Heart left ventricle (tissue), 16 donors: ENCODE results near the gene LIG4. TPM values are rescaled to one million over a fixed set of nuclear protein-coding genes. Genes with fewer than 3 reads are reported as not detected.

Experiments
- ATAC-seq, 4 donors: fragments of 200-7000 bp; cut with Tn5 transposase; one replicate each; pipeline ENCODE4 v1.9.1; 2020 to 2022; ENCODE audit warnings: moderate library complexity in 4 of 4, mild to moderate bottlenecking in 3 of 4, moderate number of reproducible peaks in 1 of 4
- DNase-seq, 5 donors: peaks; one replicate each; pipeline ENCODE4 v3.0.0-alpha.2; 2020
- H3K27ac ChIP-seq, 12 donors: fragments of 200-600 bp; sonication (generic) in 4 of 12; one replicate each; pipeline versions ENCODE4 v1.5.0 to v1.8.0; 2016 to 2022; ENCODE audit warnings: mild to moderate bottlenecking in 2 of 12
- H3K27me3 ChIP-seq, 9 donors: fragments of 200-600 bp; sonication (generic) in 2 of 9; one replicate each; pipeline versions ENCODE4 v1.5.1 to v1.8.0; 2016 to 2022; ENCODE audit warnings: mild to moderate bottlenecking in 3 of 9
- H3K36me3 ChIP-seq, 9 donors: fragments of 200-600 bp; sonication (generic) in 2 of 9; one replicate each; pipeline versions ENCODE4 v1.5.0 to v1.8.0; 2018 to 2022; ENCODE audit warnings: mild to moderate bottlenecking in 2 of 9
- H3K4me1 ChIP-seq, 12 donors: fragments of 200-600 bp; sonication (generic) in 4 of 12; one replicate each; pipeline versions ENCODE4 v1.5.0 to v1.8.0; 2016 to 2022; ENCODE audit warnings: mild to moderate bottlenecking in 3 of 12
- H3K4me3 ChIP-seq, 12 donors: fragments of 200-600 bp; sonication (generic) in 4 of 12; one replicate each; pipeline versions ENCODE4 v1.5.0 to v1.8.0; 2017 to 2022; ENCODE audit warnings: mild to moderate bottlenecking in 9 of 12, moderate library complexity in 4 of 12
- H3K9me3 ChIP-seq, 12 donors: fragments of 200-600 bp; sonication (generic) in 4 of 12; one replicate each; pipeline versions ENCODE4 v1.5.0 to v1.8.0; 2016 to 2022; ENCODE audit warnings: mild to moderate bottlenecking in 1 of 12
- CTCF ChIP-seq, 12 donors: fragments of 200-600 bp; sonication (generic) in 4 of 12; IDR thresholded peaks; one replicate each; pipeline versions ENCODE4 v1.5.0 to v1.8.0; 2018 to 2022; ENCODE audit warnings: antibody characterized with exemption in 12 of 12, mild to moderate bottlenecking in 5 of 12
- POLR2A ChIP-seq, 2 donors: fragments of 450-650 bp; IDR thresholded peaks; one replicate each; pipeline ENCODE4 v1.6.1; 2017; ENCODE audit warnings: antibody characterized with exemption in 2 of 2, mild to moderate bottlenecking in 2 of 2, moderate library complexity in 2 of 2
- WGBS, 4 donors: extraction: QIAGEN DNeasy Blood & Tissue Kit in 2 of 4; methylation state at CpG; one replicate each; pipeline versions ENCODE4 v1.1.5 to v1.1.7; 2013 to 2018; 5-methylcytosine and 5-hydroxymethylcytosine counted together
- intact Hi-C, 10 donors: fragments of 100-400 bp; cut with DNase I; formaldehyde crosslinking; loops; one replicate each; pipeline versions ENCODE4 v1.11.1 to v1.14.2; 2022
- polyA plus RNA-seq, 2 donors: library from polyadenylated mRNA; stranded (reverse); fragments of 200-250 nt; gene quantifications; one replicate each; pipeline ENCODE4 v1.2.3, GENCODE V29; 2013
- total RNA-seq, 9 donors: library from RNA; depleted of rRNA in 2 of 9; stranded (reverse); fragments of >200 nt in 2 of 9; fragmentation: NEBNext Ultra II Directional in 3 of 9; extraction: Animal tissue kit (Norgen Biotek cat#: 25700) in 3 of 9; gene quantifications; one replicate each; pipeline versions ENCODE4 v1.1.0 to v1.2.4, GENCODE V29; 2016 to 2023
- donor health status: ischemic (EF 13 %, LVEDD 7.1; RV severe dilation, severe dysfunction).
- donor health status: healthy with polysubstance abuse.
- donor health status: DM: no; HTN: yes; CAD: no.
- donor health status: DM: no; HTN: no; CAD: no.
- donor health status: ischemic (EF 25% LVEDD 6.9; RV normal size, moderate dysfunction).
- donor health status: ischemic (EF 25% LVEDD 5.7; RV mildly dilated, moderate dysfunction).
- donor health status: healthy.
- donor health status: DM: yes; HTN: yes; CAD: no.
- donor health status: ischemic (EF 35%, LVEDD 5.7; RV mildly dilated, moderate dysfunction).
- donor health status: nonischemic (EF 11% LVEDD 7.7; RV severe dilation, severe dysfunction).
- donor health status: DM: yes; HTN: yes; CAD: no.
- donor health status: PGD.
- donor health status: ischemic (EF 29% LVEDD 5.4; RV normal size, mild dysfunction).
- donor health status: nonischemic (EF 23%, LVEDD 6.1; RV moderate dilation, normal function).

LIG4 gene
- total and polyA plus RNA-seq, 11 donors: 6.4 to 13.2 (median 9.2) TPM

DNA sequence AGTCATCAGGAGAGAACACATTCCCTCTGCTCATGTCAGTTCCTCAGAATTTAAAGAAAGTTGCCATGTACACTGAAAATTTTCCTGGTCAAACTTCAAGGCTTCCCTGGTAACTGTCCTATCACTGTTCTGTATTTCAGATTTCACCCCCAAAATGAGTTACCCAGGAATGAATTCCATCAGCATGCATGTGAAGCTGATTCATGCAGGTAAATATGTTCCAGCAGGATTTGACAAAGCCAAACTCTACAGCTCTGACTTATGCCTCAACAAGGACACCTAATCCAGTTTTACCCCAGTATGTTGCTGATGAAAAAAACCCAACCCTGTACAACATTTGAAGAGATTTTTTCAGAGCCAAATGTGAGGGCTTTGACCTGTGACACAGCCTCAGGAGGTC is 21.5 kb downstream of the LIG4 start:
- ATAC-seq (no peak), DNase-seq (no peak)
- H3K4me1 ChIP-seq: no peaks in the 10 kb centered on the region
- intact Hi-C loops: no loop called here
- H3K27me3 ChIP-seq: peaks cover 0 to 7% (median 0%) of the 10 kb centered on the region in 9 donors
- H3K27ac ChIP-seq: no peak overlapping the region
- H3K36me3 ChIP-seq: no peaks in the 10 kb centered on the region
- peaks cover 0 to 9% (median 0%) of the 10 kb centered on the region in 12 donors for H3K9me3 ChIP-seq
- TF ChIP-seq POLR2A (IDR thresholded peaks at IDR 0.05) (no peak), CTCF (IDR thresholded peaks at IDR 0.05) (no peak)
- H3K4me3 ChIP-seq: no peak overlapping the region

GRCh38 chr13:108190897-108191296 is 24.4 kb downstream of the LIG4 start:
- no peak for DNase-seq
- TF ChIP-seq POLR2A (IDR thresholded peaks at IDR 0.05) (no peak), CTCF (IDR thresholded peaks at IDR 0.05) (no peak)
- Histone ChIP-seq H3K36me3 (no peaks in the 10 kb centered on the region), H3K4me3 (no peak overlapping the region), H3K27me3 (peaks cover 0 to 10% (median 0%) of the 10 kb centered on the region in 9 donors), H3K4me1 (no peaks in the 10 kb centered on the region), H3K27ac (no peak overlapping the region), H3K9me3 (peaks cover 0 to 9% (median 0%) of the 10 kb centered on the region in 12 donors)
- no peak for ATAC-seq
- intact Hi-C loops: no loop called here
- 50 to 54% (median 52%) methylated on average over 3 of the region's 3 CpGs for WGBS, 4 donors

GRCh38 chr13:108188260-108188659 is 27.1 kb downstream of the LIG4 start:
- ATAC-seq (no peak), DNase-seq (no peak)
- Histone ChIP-seq H3K4me3 (no peak overlapping the region), H3K27ac (no peak overlapping the region), H3K36me3 (no peaks in the 10 kb centered on the region), H3K9me3 (peaks cover 0 to 9% (median 0%) of the 10 kb centered on the region in 12 donors), H3K4me1 (no peaks in the 10 kb centered on the region), H3K27me3 (peaks cover 0 to 10% (median 0%) of the 10 kb centered on the region in 9 donors)
- WGBS, 4 donors: 64 to 68% (median 64%) methylated on average over 2 of the region's 2 CpGs
- TF ChIP-seq CTCF (IDR thresholded peaks at IDR 0.05) (no peak), POLR2A (IDR thresholded peaks at IDR 0.05) (no peak)
- intact Hi-C loops: no loop called here

GRCh38 chr13:108185223-108185622 is 30.1 kb downstream of the LIG4 start:
- intact Hi-C loops: no loop called here
- Histone ChIP-seq H3K9me3 (no peaks in the 10 kb centered on the region), H3K27ac (no peak overlapping the region), H3K4me1 (no peaks in the 10 kb centered on the region), H3K4me3 (no peak overlapping the region), H3K27me3 (peaks cover 0 to 7% (median 0%) of the 10 kb centered on the region in 9 donors), H3K36me3 (no peaks in the 10 kb centered on the region)
- 75 to 85% (median 80%) methylated on average over 3 of the region's 3 CpGs for WGBS, 4 donors
- no peak for TF ChIP-seq POLR2A (IDR thresholded peaks at IDR 0.05)
- no peak for TF ChIP-seq CTCF (IDR thresholded peaks at IDR 0.05)
- ATAC-seq: no peak
- DNase-seq: no peak
